HG03039 (cell line): ENCODE measurements around the gene APH1B.
"Not testable (repeated sequence)": the region's sequence is repeated elsewhere in the genome, so short reads cannot be mapped to it uniquely, and the experiment has no call there.

ENCODE experiments used
- ATAC-seq: cut with Tn5 transposase; IDR thresholded peaks from one replicate; pipeline ENCODE4 v1.9.1; 2021; ENCODE audit warnings: mild to moderate bottlenecking, moderate library complexity; ENCODE audit not compliant: unreplicated experiment

The APH1B gene

DNA sequence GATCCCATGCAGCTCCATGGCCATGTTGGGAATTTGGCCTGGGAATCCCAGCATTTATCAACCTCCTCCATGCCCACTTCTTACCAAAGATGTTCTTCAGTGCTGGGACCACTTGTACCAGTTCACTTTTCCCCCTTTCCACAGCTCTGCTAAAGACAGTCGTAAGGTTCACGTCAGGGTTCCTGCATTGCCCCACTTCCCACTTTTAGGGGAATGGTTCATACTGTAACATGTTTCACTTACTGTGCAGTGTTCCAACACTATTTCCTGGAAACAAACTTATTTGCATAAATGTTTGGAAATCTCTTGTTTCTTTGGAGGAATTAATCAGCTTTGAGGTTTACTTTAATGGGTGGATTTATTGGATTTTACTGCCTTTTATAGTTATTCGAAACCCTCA lies 17.0 kb downstream of the APH1B start:
- no peak for ATAC-seq

- no peak for ATAC-seq
Observed at GRCh38 chr15:63295341-63295740, 17.9 kb downstream of the APH1B start.

- ATAC-seq: no peak
Observed at GRCh38 chr15:63296195-63296594, 18.8 kb downstream of the APH1B start.

- ATAC-seq: no peak
Observed at GRCh38 chr15:63299943-63300575, 22.7 kb downstream of the APH1B start.

DNA sequence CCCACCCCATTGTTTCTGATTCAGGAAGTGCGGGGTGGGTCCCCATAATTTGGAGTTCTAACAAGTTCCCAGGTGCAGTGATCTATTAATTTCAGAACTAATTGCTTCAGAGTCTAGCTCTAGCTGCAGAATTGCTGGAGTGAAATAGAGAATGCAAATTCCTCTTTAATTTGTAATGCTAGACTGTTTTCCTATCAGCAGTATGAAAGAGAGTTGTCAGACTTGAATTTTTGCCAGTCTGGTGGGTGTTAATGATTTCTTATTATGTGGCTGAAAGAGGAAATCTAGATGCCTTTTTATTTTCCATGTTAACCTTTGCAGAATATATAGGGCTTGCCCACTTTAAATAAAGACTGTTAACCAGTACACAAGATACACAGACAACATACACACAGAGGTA lies 23.7 kb downstream of the APH1B start:
- no peak for ATAC-seq

DNA sequence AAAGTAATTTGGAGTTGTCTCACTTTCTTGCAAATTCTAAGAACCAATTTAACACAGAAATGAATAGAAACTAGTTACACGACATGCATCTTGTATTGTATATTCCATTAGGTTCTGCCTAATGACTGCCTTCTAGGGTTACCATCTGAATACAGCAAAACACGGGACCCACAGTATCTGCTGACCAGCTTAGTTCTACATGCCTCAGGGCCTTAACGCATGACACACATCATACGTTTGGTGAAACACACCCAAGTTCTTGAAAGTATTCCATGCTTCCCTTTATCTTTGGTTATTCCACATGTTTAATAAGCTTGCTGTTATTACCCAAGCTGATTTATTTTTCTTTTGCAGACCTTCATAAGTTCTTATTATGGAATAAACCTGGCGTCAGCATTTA lies 27.9 kb downstream of the APH1B start:
- no peak for ATAC-seq

DNA sequence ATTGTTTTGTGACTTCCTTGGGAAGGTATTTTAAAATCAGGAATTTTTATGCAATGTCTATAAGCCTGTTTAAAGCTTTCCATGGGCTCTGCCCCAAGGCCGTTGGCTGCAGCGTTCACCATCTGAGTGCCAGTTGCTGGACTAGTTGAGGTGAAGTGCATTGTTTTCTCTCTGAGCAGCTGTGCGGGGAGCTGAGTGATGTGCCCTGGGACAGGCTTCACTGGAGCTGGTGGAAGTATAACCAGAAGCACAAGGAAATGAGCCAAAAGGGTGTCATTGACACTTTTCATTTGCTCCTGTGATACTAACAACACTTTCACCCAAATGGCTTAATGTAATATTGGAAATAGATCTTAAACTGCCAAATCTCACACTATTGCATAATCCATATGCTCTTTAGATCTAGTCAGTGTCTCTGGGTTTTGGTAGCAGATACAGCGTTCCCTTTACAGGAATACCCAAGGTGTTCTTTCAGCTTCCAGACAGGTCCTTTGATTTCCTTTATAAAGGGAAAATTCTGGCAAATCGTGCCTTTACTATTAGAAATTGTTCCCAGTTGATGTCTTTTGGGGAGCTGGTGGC lies 29.2 kb downstream of the APH1B start:
- no peak for ATAC-seq

DNA sequence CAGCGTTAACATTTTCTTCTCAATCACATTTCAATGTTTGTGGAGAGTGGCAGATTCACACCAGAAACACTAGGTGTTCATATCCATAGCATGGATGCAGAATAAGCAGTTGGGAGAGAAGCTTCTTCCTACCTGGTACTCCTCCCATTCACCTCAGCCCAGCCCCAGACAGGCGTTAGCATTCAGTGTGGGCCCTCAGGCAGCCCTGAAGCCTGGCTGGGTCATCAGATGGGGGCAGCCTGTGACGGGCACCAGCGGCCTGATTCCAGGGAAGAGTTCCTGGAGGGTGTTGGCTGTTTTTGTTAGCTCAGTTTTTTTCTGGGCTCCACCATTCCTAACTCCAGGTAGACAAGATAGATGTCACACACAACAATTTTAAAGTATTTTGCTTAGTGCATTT lies 31.1 kb downstream of the APH1B start:
- no peak for ATAC-seq

- ATAC-seq: no peak
Observed at GRCh38 chr15:63308947-63309346, 31.5 kb downstream of the APH1B start.

DNA sequence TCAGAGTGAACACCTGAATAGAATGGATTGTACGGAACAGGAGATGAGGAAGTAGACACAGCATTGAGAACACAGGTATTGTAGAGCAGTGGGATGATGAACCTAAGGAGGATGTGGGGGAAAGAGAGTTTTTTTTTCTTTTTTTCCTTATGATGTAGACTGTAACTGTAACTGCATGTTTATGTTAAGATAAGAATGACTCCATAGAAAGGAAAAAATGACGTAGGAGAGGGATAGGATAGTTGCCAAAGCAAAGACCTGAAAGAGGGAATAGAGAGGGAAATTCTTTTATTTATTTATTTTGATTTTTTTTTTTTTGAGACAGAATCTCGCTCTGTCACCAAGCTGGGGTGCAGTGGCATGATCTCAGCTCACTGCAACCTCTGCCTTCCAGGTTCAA lies 33.2 kb downstream of the APH1B start:
- ATAC-seq: no peak

- ATAC-seq: no peak
Observed at GRCh38 chr15:63312286-63312685, 34.9 kb downstream of the APH1B start.

DNA sequence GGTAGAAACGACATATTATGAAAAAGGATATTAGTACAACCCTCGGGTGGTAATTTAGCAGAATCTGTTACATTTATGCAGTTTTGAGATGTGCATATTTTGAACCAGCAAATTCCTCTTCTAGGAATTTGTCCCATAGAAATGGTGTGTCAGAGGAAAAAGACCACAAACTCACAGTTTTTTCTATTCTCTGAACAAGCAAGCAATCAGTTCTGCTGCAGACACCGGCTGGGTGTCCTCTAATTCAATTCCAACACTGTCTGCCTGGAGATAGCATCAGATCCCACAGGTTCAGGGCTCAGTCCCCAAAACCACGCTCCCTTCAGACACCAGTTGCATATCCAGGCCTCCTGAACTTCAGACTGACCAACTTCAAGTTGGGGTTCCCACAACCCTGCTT lies 36.4 kb downstream of the APH1B start:
- no peak for ATAC-seq

DNA sequence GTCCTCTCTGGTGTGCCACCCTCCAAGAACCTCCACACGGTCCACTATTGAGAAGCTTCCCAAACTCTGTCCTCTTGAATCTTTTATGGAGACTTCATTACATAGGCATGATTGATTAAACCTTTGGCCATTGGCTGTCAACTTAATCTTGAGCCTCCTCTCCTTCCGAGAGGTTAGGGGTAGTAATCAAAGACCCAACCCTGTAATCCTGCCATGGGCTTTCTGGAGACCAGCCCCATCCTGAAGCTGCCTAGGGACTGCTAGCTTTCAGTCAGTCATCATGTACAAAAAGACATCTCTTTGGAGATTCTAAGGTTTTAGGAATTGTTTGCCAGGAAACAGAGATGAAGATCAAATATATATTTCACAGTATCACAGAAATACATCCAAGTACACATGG lies 37.0 kb downstream of the APH1B start:
- ATAC-seq: no peak

DNA sequence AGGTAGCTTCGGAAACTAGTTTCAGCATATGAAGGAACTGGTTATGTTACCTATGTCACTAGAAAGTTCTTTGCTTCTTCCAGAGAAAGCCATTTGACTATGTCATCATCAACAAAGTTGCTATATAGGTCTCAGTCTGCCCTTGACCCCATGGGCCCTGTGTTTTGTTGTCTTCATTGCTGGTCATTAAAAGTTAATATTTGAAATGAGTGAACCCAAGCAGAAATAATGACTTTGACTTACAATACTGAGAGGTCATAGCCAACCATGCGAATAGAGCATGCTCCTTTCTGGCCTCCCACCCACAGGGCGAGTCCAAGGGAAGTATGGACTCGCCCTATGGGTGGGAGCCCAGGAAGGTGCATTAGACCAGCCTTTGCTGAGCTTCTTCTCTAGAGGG lies 40.9 kb downstream of the APH1B start:
- ATAC-seq: no peak

GRCh38 chr15:63319065-63319464 lies 41.7 kb downstream of the APH1B start:
- ATAC-seq: no peak

DNA sequence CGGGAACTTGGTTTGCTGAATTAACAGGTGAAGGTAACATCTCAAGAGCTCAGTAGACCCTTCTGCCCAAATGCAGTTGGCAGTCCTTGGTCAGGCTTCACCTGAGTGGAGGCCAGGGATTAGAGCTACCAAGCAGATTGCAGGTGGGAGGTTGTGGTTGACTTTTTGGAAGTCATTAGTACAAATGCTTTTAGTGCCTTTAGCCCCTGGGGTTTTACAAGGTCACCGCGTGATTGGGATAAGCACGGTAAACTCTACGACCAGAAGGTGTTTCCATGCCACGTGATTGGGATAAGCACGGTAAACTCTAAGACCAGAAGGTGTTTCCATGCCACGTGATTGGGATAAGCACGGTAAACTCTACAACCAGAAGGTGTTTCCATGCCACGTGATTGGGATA lies 43.0 kb downstream of the APH1B start:
- not testable (repeated sequence) for ATAC-seq

DNA sequence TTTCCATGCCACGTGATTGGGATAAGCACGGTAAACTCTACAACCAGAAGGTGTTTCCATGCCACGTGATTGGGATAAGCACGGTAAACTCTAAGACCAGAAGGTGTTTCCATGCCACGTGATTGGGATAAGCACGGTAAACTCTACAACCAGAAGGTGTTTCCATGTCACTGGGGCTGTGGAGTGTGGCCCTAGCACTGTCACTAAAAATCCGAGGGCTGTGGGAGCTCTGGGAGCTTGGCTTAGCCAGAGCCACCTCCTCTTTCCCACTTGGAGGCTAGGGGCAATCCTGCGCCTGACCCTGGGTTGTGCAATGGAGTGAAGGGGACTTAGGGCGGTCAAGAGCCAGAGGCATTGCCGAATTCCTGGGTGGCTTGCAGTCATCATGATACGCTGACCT lies 43.6 kb downstream of the APH1B start:
- ATAC-seq: not testable (repeated sequence)

GRCh38 chr15:63321462-63321861 lies 44.1 kb downstream of the APH1B start:
- no peak for ATAC-seq

DNA sequence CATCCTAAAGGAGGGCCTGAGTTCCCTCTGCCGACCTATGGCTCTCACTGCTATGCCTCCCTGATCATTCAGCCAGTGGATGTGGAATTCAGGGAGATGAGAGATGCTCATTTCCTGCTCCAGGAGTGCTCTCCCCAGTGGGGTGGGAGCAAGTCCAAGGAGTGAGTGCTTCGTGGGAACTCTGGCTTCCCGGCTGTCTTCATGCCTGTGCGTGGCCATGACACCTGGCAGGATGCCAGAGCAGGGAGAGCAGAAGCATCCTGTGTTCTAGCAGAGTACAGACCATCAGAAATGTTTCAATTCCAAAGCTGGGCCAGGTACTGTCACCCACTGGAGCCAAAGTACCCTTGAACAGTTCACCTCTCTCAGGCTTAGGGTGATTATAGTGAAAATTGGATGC lies 45.1 kb downstream of the APH1B start:
- no peak for ATAC-seq

DNA sequence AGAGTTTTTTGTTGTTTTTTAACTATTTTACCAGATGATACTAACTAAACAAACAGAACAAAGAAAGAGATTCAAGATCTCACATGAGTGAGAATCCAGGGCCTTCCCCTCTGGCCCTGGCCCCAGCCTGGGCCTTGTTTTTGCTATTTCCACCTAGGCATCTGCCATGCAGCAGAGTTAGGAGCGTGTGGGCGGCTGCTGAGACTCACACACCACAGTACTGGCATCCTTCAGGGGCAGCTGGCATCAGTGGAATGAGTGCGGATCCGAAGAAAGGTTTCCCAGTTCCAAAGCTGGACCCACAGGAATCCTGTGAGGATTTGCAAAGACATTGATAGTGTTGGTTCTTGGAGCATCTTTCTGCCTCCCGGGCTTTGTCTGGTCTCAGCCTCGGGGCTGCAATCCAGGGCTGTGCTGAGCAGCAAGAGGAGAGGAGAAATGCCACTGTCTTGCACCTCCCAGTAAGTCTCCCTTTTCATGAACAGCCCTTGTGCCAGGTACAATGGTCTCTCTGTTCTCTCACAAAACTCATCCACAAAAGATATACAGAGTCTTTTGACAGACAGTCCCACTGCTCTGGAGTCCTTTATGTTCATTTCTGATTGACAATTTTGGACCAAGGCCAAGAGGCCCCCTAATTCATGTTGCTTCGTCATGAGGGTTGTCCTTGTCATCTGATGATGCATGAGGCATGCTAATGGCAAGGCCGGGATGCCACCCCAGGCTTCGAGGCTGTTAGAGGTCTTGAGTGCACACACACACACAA lies 46.6 kb downstream of the APH1B start:
- ATAC-seq: no peak

GRCh38 chr15:63324770-63325169 lies 47.4 kb downstream of the APH1B start:
- no peak for ATAC-seq

GRCh38 chr15:63327648-63328421 lies 50.4 kb downstream of the APH1B start:
- no peak for ATAC-seq
